Gastroesophageal sphincter (tissue), 4 donors: Measurements from ENCODE around the gene STN1. TPM values are rescaled to one million over a fixed set of nuclear protein-coding genes. Genes with fewer than 3 reads are reported as not detected.
A peak's percentile ranks its signal among the peaks of the same experiment; 100 is the strongest.

Experiments
- ATAC-seq: fragments of 150-250 bp; one replicate; pipeline ENCODE4 v1.9.1; 2016; ENCODE audit warnings: mild to moderate bottlenecking, moderate library complexity
- H3K27ac ChIP-seq, 4 donors: fragments of 200-600 bp; sonication (generic) in 3 of 4; 1 replicate in 3 of 4; 2 replicates in 1 of 4; pipeline ENCODE4 v1.5.1; 2016 to 2019
- H3K27me3 ChIP-seq: fragments of 200-600 bp; sonication (generic); one replicate; pipeline ENCODE4 v1.5.1; 2019
- H3K36me3 ChIP-seq, 2 donors: fragments of 200-600 bp; sonication (generic); one replicate each; pipeline ENCODE4 v1.5.1; 2019; ENCODE audit warnings: control low read depth in 1 of 2
- H3K4me1 ChIP-seq, 3 donors: fragments of 200-600 bp; sonication (generic); 1 replicate in 2 of 3; 2 replicates in 1 of 3; pipeline ENCODE4 v1.5.1; 2016 to 2019; ENCODE audit warnings: control low read depth in 2 of 3
- H3K4me3 ChIP-seq, 2 donors: fragments of 200-600 bp; sonication (generic); one replicate each; pipeline ENCODE4 v1.5.1; 2019; ENCODE audit warnings: mild to moderate bottlenecking in 1 of 2, moderate library complexity in 1 of 2
- H3K9me3 ChIP-seq, 3 donors: fragments of 200-600 bp; sonication (generic); one replicate each; pipeline ENCODE4 v1.5.1; 2017 to 2019; ENCODE audit warnings: control low read depth in 2 of 3
- CTCF ChIP-seq, 4 experiments: fragments of 200-600 bp in 2 of 4; fragments of 450-650 bp in 2 of 4; sonication (generic) in 1 of 4; IDR thresholded peaks; one replicate each; pipeline ENCODE4 v1.5.1; 2017 to 2019; ENCODE audit warnings: antibody characterized with exemption in 4 of 4, mild to moderate bottlenecking in 2 of 4, moderate library complexity in 2 of 4
- EP300 ChIP-seq: sonication (generic); formaldehyde crosslinking; IDR thresholded peaks from one replicate; pipeline ENCODE4 v1.6.1; 2017; ENCODE audit warnings: antibody characterized with exemption, mild to moderate bottlenecking
- POLR2A ChIP-seq, 2 donors: fragments of 450-650 bp; IDR thresholded peaks; one replicate each; pipeline ENCODE4 v1.6.1; 2017; ENCODE audit warnings: antibody characterized with exemption in 2 of 2, mild to moderate bottlenecking in 2 of 2, moderate library complexity in 1 of 2
- POLR2AphosphoS5 ChIP-seq: sonication (generic); formaldehyde crosslinking; IDR thresholded peaks from one replicate; pipeline ENCODE4 v1.6.1; 2017; ENCODE audit warnings: antibody characterized with exemption
- WGBS, 2 donors: methylation state at CpG; one replicate each; pipeline ENCODE4 v1.1.5; 2018; ENCODE audit warnings: low coverage in 1 of 2; 5-methylcytosine and 5-hydroxymethylcytosine counted together
- total RNA-seq, 4 donors: library from RNA; depleted of rRNA; stranded (reverse); fragments of >200 nt; gene quantifications; one replicate each; pipeline ENCODE4 v1.1.0, GENCODE V29; 2016

The STN1 gene
- total RNA-seq, 4 donors from 2014 or later = 17.1 to 31.6 (median 29.6) TPM

GRCh38 chr10:103838862-103839518 is 79.0 kb downstream of the STN1 start:
- no peak overlapping the region for H3K4me3 ChIP-seq
- TF ChIP-seq CTCF (IDR thresholded peaks at IDR 0.05) = no peak
- TF ChIP-seq EP300 = no peak
- TF ChIP-seq POLR2AphosphoS5 = no peak
- no peak for TF ChIP-seq POLR2A (IDR thresholded peaks at IDR 0.05)
- H3K4me1 ChIP-seq = peaks cover 3 to 64% (median 21%) of the 10 kb centered on the region in 3 donors
- 66 to 86% methylated on average over 3 to 10 of the region's 13 CpGs for WGBS, 2 donors
- H3K27me3 ChIP-seq = no peaks in the 10 kb centered on the region
- H3K27ac ChIP-seq = no peak overlapping the region
- H3K36me3 ChIP-seq = no peaks in the 10 kb centered on the region
- ATAC-seq = no peak
- H3K9me3 ChIP-seq = no peaks in the 10 kb centered on the region

- no peak overlapping the region for H3K4me3 ChIP-seq
- WGBS, 2 donors = 83 to 100% methylated on average over 1 to 2 of the region's 4 CpGs
- peaks cover 0 to 61% (median 21%) of the 10 kb centered on the region in 3 donors for H3K4me1 ChIP-seq
- H3K9me3 ChIP-seq = no peaks in the 10 kb centered on the region
- no peak for TF ChIP-seq CTCF (IDR thresholded peaks at IDR 0.05)
- no peak for TF ChIP-seq POLR2A (IDR thresholded peaks at IDR 0.05)
- TF ChIP-seq POLR2AphosphoS5 = no peak
- no peak for TF ChIP-seq EP300
- no peak overlapping the region for H3K27ac ChIP-seq
- H3K36me3 ChIP-seq = no peaks in the 10 kb centered on the region
- no peaks in the 10 kb centered on the region for H3K27me3 ChIP-seq
- ATAC-seq = no peak
Measured at GRCh38 chr10:103838070-103838395, 80.0 kb downstream of the STN1 start.

- WGBS, 2 donors = 79 to 93% methylated on average over 4 to 5 of the region's 10 CpGs
- Histone ChIP-seq H3K27ac (no peak overlapping the region), H3K27me3 (no peaks in the 10 kb centered on the region), H3K4me3 (no peak overlapping the region), H3K36me3 (no peaks in the 10 kb centered on the region), H3K4me1 (peaks cover 0 to 61% (median 21%) of the 10 kb centered on the region in 3 donors), H3K9me3 (no peaks in the 10 kb centered on the region)
- no peak for ATAC-seq
- no peak for TF ChIP-seq EP300
Measured at GRCh38 chr10:103837370-103838069, 80.5 kb downstream of the STN1 start.

- 91 to 100% methylated on average over 2 to 8 of the region's 9 CpGs for WGBS, 2 donors
- ATAC-seq = no peak
- no peaks in the 10 kb centered on the region for H3K9me3 ChIP-seq
- no peak overlapping the region for H3K4me3 ChIP-seq
- H3K4me1 ChIP-seq = peaks cover 0 to 61% (median 21%) of the 10 kb centered on the region in 3 donors
- no peaks in the 10 kb centered on the region for H3K27me3 ChIP-seq
- TF ChIP-seq EP300 (no peak), POLR2AphosphoS5 (no peak), POLR2A (IDR thresholded peaks at IDR 0.05) (no peak), CTCF (IDR thresholded peaks at IDR 0.05) (no peak)
- no peak overlapping the region for H3K27ac ChIP-seq
- no peaks in the 10 kb centered on the region for H3K36me3 ChIP-seq
Measured at GRCh38 chr10:103836861-103837260, 81.1 kb downstream of the STN1 start.

GRCh38 chr10:103836273-103836672 is 81.7 kb downstream of the STN1 start:
- Histone ChIP-seq H3K4me3 (no peak overlapping the region), H3K36me3 (no peaks in the 10 kb centered on the region), H3K9me3 (no peaks in the 10 kb centered on the region), H3K4me1 (peaks cover 0 to 61% (median 21%) of the 10 kb centered on the region in 3 donors), H3K27me3 (no peaks in the 10 kb centered on the region), H3K27ac (peak overlapping the region in 1 of 4 donors; percentile 59)
- no peak for ATAC-seq
- WGBS, 2 donors = 75 to 100% methylated on average over 1 of the region's 1 CpG
- TF ChIP-seq POLR2A (IDR thresholded peaks at IDR 0.05) = no peak
- TF ChIP-seq POLR2AphosphoS5 = no peak
- no peak for TF ChIP-seq EP300
- TF ChIP-seq CTCF (IDR thresholded peaks at IDR 0.05) = no peak
